Activated CD8-positive, alpha-beta memory T cell treated with anti-CD3 and anti-CD28 coated beads for 4 hours (primary cell): ENCODE results near the gene VIM.
"Not testable (repeated sequence)": the region's sequence is repeated elsewhere in the genome, so short reads cannot be mapped to it uniquely, and the experiment has no call there.

Source experiments
- DNase-seq, 2 donors: peaks; one replicate each; pipeline ENCODE4 v3.0.0-alpha.2; 2020; ENCODE audit warnings: low read depth in 2 of 2

VIM gene

GRCh38 chr10:17256051-17256450, 28.0 kb downstream of the VIM start:
- DNase-seq: no peak

GRCh38 chr10:17256627-17257026, 28.6 kb downstream of the VIM start:
- no peak for DNase-seq

- peak; percentile 27 to 28 for DNase-seq
Measured at GRCh38 chr10:17257466-17258321, 29.7 kb downstream of the VIM start.

- no peak for DNase-seq
Measured at GRCh38 chr10:17262502-17262901, 34.5 kb downstream of the VIM start.

- DNase-seq: no peak
Measured at GRCh38 chr10:17263580-17263979, 35.5 kb downstream of the VIM start.

- no peak for DNase-seq
Measured at GRCh38 chr10:17265468-17265867, 37.4 kb downstream of the VIM start.

- not testable (repeated sequence) for DNase-seq
Measured at GRCh38 chr10:17266549-17266948, 38.5 kb downstream of the VIM start.

- no peak for DNase-seq
Measured at GRCh38 chr10:17272648-17273047, 44.6 kb downstream of the VIM start.

- no peak for DNase-seq
Measured at GRCh38 chr10:17273403-17273802, 45.4 kb downstream of the VIM start.

GRCh38 chr10:17276756-17277424, 48.8 kb downstream of the VIM start:
- no peak for DNase-seq

GRCh38 chr10:17278607-17279240, 50.7 kb downstream of the VIM start:
- DNase-seq: no peak

- no peak for DNase-seq
Measured at GRCh38 chr10:17282311-17282710, 54.3 kb downstream of the VIM start.

- DNase-seq: no peak
Measured at GRCh38 chr10:17286562-17287550, 58.8 kb downstream of the VIM start.
